ENCODE results near the gene RNASEH2A.

RNASEH2A gene

DNA sequence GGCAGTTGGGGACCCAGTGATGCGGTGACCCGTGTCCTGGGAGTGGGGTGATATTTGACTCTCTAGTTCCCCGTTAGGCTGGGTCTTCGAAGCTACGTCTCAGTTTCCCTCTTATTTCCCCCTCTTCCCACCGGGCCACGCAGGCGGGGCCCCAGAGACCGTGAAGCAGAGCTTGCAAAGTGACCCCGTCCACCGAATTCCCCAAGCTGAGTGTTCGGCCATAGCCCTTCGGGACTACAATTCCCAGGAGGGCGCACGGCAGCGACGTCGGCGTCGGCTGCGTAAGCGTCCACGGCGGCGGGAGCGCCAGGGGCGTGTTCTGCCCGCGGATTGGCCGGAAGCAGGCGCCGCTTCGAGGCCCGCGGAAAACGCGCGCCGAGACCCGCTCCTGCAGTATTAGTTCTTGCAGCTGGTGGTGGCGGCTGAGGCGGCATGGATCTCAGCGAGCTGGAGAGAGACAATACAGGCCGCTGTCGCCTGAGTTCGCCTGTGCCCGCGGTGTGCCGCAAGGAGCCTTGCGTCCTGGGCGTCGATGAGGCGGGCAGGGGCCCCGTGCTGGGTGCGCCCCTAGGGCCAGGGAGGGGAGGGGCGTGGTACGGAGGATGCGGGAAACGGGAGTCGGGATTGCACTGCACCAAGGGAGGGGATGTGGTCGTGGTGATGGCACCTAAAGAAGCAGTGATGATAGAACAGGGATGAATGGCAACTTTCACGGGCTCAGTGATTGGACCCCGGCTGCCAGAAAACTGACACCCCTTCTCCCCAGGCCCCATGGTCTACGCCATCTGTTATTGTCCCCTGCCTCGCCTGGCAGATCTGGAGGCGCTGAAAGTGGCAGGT, at the start of gene RNASEH2A:
RNASEH2A (plus strand) TSS at position 343 of the 840 bp plus-strand sequence; CDS start at position 433, 90 bp downstream.
- TF ChIP-seq GATA3 (IDR thresholded peaks at IDR 0.05; ENCODE audit: low read depth, low read length), result no peak
- TF ChIP-seq GATA2 (IDR thresholded peaks at IDR 0.05; ENCODE audit: low read depth, low read length), result no peak

GRCh38 chr19:12757544-12758274, 48.7 kb upstream of the RNASEH2A start:
- TF ChIP-seq GATA2 (IDR thresholded peaks at IDR 0.05; ENCODE audit: low read depth, low read length) (no peak), GATA3 (IDR thresholded peaks at IDR 0.05; ENCODE audit: low read depth, low read length) (no peak)

- TF ChIP-seq GATA3 (IDR thresholded peaks at IDR 0.05; ENCODE audit: low read depth, low read length), result no peak
- TF ChIP-seq GATA2 (IDR thresholded peaks at IDR 0.05; ENCODE audit: low read depth, low read length), result no peak
Observed at GRCh38 chr19:12759686-12760085, 46.7 kb upstream of the RNASEH2A start.

GRCh38 chr19:12763100-12763499, 43.3 kb upstream of the RNASEH2A start:
- no peak for TF ChIP-seq GATA2 (IDR thresholded peaks at IDR 0.05; ENCODE audit: low read depth, low read length)
- TF ChIP-seq GATA3 (IDR thresholded peaks at IDR 0.05; ENCODE audit: low read depth, low read length), result no peak

DNA sequence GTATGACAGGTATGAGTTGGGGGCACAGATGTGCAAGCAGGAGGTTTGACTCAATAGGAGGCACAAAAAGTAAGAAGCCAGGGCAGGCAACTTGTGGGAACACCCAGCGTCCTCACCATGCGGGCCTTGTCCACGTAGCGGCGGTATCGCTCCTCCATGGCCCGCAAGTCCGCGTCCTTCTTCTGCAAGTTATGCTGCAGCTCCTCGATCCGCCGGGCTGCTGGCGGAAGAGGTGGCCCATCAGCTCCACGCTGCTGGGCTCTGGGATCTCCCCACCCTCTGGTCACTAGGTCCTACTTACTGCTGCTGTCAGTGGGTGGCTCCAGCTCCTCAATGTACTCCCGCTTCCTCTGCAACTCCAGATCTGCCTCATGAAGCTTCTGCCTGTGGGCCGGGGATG, 41.7 kb upstream of the RNASEH2A start:
- TF ChIP-seq GATA3 (IDR thresholded peaks at IDR 0.05; ENCODE audit: low read depth, low read length) (no peak), GATA2 (IDR thresholded peaks at IDR 0.05; ENCODE audit: low read depth, low read length) (no peak)

GRCh38 chr19:12766051-12766521, 40.3 kb upstream of the RNASEH2A start:
- TF ChIP-seq GATA2 (IDR thresholded peaks at IDR 0.05; ENCODE audit: low read depth, low read length) (no peak), GATA3 (IDR thresholded peaks at IDR 0.05; ENCODE audit: low read depth, low read length) (no peak)

GRCh38 chr19:12767150-12767549, 39.2 kb upstream of the RNASEH2A start:
- TF ChIP-seq GATA3 (IDR thresholded peaks at IDR 0.05; ENCODE audit: low read depth, low read length) (no peak), GATA2 (IDR thresholded peaks at IDR 0.05; ENCODE audit: low read depth, low read length) (no peak)

DNA sequence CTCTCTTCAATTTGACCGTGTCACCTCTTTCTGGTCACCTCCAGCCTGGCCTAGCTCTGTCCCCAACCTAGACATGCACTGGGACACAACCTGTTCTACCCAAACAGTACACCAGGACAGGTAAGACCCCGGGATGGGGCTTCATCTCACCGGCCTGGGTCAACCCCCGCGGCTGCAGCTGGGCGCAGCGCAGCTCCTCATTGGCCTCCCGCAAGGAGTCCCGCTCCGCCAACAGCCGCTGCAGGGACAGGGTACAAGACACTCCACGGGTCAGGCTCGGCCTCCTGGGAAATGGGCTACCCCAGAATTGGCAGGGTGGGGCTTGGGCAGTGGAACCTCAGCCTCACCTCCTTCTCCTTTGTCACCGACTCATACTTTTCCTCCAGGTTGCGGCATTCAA, 38.7 kb upstream of the RNASEH2A start:
- no peak for TF ChIP-seq GATA2 (IDR thresholded peaks at IDR 0.05; ENCODE audit: low read depth, low read length)
- no peak for TF ChIP-seq GATA3 (IDR thresholded peaks at IDR 0.05; ENCODE audit: low read depth, low read length)

GRCh38 chr19:12769689-12770088, 36.7 kb upstream of the RNASEH2A start:
- TF ChIP-seq GATA3 (IDR thresholded peaks at IDR 0.05; ENCODE audit: low read depth, low read length) (no peak), GATA2 (IDR thresholded peaks at IDR 0.05; ENCODE audit: low read depth, low read length) (no peak)

DNA sequence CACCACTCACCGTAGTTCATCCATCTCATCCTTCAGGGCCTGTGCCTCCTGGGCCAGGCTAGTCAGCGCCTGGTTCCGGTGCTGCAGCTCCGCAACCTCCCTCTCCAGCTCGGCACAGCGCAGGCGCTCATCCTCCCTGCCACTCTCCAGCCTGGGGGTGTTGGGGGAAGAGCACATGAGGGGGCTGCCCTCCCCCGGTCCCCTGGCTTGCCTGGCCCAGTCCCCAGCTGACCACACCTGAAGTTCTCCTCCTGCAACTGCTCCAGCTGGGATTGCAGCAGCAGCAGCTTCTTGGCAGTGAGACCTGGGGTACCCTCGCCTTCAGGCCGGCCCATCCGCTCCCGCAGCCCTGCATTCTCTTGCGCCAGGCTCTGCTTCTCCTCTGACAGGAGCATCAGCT, 35.5 kb upstream of the RNASEH2A start:
- TF ChIP-seq GATA2 (IDR thresholded peaks at IDR 0.05; ENCODE audit: low read depth, low read length) (no peak), GATA3 (IDR thresholded peaks at IDR 0.05; ENCODE audit: low read depth, low read length) (no peak)

DNA sequence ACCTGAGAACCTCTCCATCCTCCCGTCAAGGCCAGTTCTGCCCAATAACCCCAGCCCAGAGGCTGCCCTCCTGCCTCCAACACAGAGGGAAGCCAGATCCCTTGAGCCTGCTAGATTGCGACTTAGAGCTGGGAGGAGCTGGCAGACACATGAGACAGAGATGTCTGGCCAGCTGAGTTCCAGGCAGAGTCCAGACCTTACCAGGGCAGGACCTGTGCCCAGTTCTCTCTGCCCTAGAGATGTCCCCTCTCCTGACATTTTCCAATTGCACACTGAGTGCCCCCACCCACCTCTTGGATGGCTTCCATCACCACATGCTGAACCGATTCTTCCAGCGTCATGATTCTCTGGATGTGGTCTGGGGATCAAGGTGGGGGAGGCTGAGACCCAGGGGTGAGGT, 34.1 kb upstream of the RNASEH2A start:
- TF ChIP-seq GATA2 (IDR thresholded peaks at IDR 0.05; ENCODE audit: low read depth, low read length) (no peak), GATA3 (IDR thresholded peaks at IDR 0.05; ENCODE audit: low read depth, low read length) (no peak)

DNA sequence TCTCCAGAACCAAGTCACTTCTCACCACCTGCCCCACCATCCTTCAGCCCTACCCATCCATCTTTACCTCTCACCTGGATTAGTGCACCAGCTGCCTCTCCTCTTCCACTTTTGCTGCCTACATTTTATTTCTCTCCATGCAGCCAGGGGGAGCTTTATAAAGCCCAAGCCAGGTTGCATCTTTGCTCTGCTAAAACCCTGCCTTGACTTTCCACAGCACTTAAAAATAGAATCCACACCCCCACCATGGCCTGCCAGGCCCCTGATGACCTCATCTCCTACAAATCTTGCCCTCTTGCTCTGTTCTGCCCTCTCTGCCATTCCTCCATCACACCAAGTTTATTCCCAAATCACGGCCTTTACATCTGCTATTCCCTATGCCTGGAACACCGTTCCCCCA, 32.8 kb upstream of the RNASEH2A start:
- no peak for TF ChIP-seq GATA2 (IDR thresholded peaks at IDR 0.05; ENCODE audit: low read depth, low read length)
- TF ChIP-seq GATA3 (IDR thresholded peaks at IDR 0.05; ENCODE audit: low read depth, low read length), result no peak

DNA sequence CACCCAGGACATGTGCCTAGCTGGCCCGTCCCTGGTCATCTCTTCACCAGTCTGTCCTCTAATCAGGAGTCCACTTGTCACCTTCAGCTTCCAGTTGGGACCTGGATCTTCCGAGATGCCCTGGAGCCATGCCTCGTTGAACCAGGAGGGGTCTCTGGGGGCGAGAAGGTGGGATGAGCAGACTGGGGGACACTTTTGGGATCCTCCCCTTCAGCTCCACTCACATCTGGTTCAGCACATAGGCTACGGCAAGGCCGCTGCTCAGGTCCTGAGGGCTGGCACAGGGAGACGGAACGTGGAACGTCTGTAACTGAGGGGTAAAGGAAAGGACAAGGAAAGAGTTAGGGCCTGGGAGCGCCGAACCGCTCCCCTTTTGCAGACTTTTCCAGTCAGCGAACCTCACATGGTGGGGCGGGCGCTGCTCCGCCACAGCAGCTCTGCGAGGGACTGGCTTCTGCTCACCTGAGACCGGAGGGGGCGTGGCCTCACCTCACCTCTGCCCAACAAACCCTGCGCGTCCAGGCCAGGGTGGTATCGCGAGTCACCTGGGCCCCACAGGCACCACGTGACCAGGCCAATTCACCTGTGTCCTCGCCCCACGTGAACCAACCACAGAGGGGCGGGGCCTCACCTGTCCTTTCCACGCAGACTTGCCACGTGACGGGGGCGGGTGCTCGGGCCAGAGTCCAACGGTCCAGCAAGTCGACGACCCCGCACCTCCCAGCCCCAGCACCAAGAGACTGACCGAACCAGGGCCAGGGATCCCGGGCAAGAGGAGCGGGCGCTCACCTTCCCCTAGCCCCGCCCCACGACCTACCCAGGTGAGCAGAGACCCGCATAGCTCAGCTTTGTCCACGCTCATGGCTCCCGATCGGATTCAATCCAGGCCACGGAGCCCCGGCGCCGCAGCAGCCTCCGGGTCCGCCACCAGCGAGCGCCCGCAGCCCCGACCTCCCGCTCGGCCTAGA, 31.5 kb upstream of the RNASEH2A start, which contains the start of gene HOOK2:
HOOK2 (minus strand) TSS at position 965 of the 968 bp plus-strand sequence; CDS start at position 862, 103 bp downstream.
- TF ChIP-seq GATA3 (IDR thresholded peaks at IDR 0.05; ENCODE audit: low read depth, low read length), result no peak
- TF ChIP-seq GATA2 (IDR thresholded peaks at IDR 0.05; ENCODE audit: low read depth, low read length), result no peak
